H1 (cell line): ENCODE measurements around the gene PAX5. TPM values are rescaled to one million over a fixed set of nuclear protein-coding genes. Genes with fewer than 3 reads are reported as not detected.

ENCODE experiments used
- CTCF ChIA-PET: fragments of 300-600 bp; sonication (Branson Sonifier 250); formaldehyde crosslinking; loops from one replicate; lab custom pipeline; 2021; ENCODE audit not compliant: partially characterized antibody; lab: Charles Lee
- POLR2A ChIA-PET: fragments of 300-600 bp; sonication (Branson Sonifier 250); formaldehyde crosslinking; loops from one replicate; lab custom pipeline; 2021; ENCODE audit warnings: inconsistent platforms; ENCODE audit not compliant: partially characterized antibody; lab: Charles Lee
- DNase-seq, 2 experiments: peaks; one replicate each; pipeline versions ENCODE4 v3.0.0 to v3.0.0-alpha.2; 2010 to 2022; ENCODE audit warnings: low spot score in 2 of 2, low read depth in 1 of 2, mixed read lengths in 1 of 2
- FAIRE-seq: peaks from 2 replicates; lab custom pipeline; 2011; peaks lifted over from hg19 to GRCh38; lab: Jason Lieb, UNC
- H2AFZ ChIP-seq: 2 replicates; pipeline ENCODE4 v1.8.1; 2012; ENCODE audit warnings: low read length, inconsistent platforms
- H2AK5ac ChIP-seq: 2 replicates; pipeline ENCODE4 v1.6.1; 2013; ENCODE audit warnings: low read depth, low read length
- H2BK120ac ChIP-seq: replicated peaks from 2 replicates; pipeline ENCODE3; 2013; ENCODE audit warnings: low read depth, low read length, inconsistent platforms
- H2BK12ac ChIP-seq: 2 replicates; pipeline ENCODE4 v1.6.1; 2013; ENCODE audit warnings: low read depth, low read length
- H2BK15ac ChIP-seq: 2 replicates; pipeline ENCODE4 v1.6.1; 2013; ENCODE audit warnings: low read length
- H2BK20ac ChIP-seq: 2 replicates; pipeline ENCODE4 v1.6.1; 2013; ENCODE audit warnings: low read length
- H2BK5ac ChIP-seq: 2 replicates; pipeline ENCODE4 v1.6.1; 2013; ENCODE audit warnings: low read depth, low read length
- H3K14ac ChIP-seq: 2 replicates; pipeline ENCODE4 v1.6.1; 2013; ENCODE audit warnings: inconsistent platforms; ENCODE audit not compliant: insufficient read length
- H3K18ac ChIP-seq: 2 replicates; pipeline ENCODE4 v1.6.1; 2013; ENCODE audit warnings: low read length; ENCODE audit errors: extremely low read depth
- H3K23ac ChIP-seq: 2 replicates; pipeline ENCODE4 v1.6.1; 2013; ENCODE audit warnings: inconsistent platforms; ENCODE audit not compliant: insufficient read length
- H3K23me2 ChIP-seq: 2 replicates; pipeline ENCODE4 v1.6.1; 2013; ENCODE audit warnings: low read depth, low read length
- H3K27ac ChIP-seq: 2 replicates; pipeline ENCODE4 v1.6.1; 2011; ENCODE audit warnings: low read depth, low read length, inconsistent platforms
- H3K27me3 ChIP-seq, 4 experiments: replicated peaks in 1 of 4; 1 replicate in 1 of 4; 2 replicates in 3 of 4; pipeline versions ENCODE4 v1.6.1 to v1.8.1; 2011 to 2013; ENCODE audit warnings: low read length in 3 of 4, mild to moderate bottlenecking in 3 of 4, inconsistent platforms in 2 of 4, mixed read lengths in 2 of 4, moderate library complexity in 1 of 4; ENCODE audit not compliant: control insufficient read depth in 3 of 4, insufficient read depth in 3 of 4; ENCODE audit errors: extremely low read depth in 1 of 4
- H3K36me3 ChIP-seq, 4 experiments: 2 replicates each; pipeline versions ENCODE4 v1.6.1 to v1.8.1; 2011 to 2013; ENCODE audit warnings: mild to moderate bottlenecking in 4 of 4, low read length in 3 of 4, moderate library complexity in 2 of 4, control low read depth in 1 of 4, inconsistent platforms in 1 of 4; ENCODE audit not compliant: insufficient read depth in 4 of 4, control insufficient read depth in 2 of 4
- H3K4ac ChIP-seq: replicated peaks from 2 replicates; pipeline ENCODE3; 2013; ENCODE audit warnings: low read length, low read depth, mixed read lengths, inconsistent platforms; ENCODE audit not compliant: insufficient read length
- H3K4me1 ChIP-seq, 4 experiments: replicated peaks in 1 of 4; 1 replicate in 1 of 4; 2 replicates in 3 of 4; pipeline versions ENCODE4 v1.6.1 to v1.8.1; 2011 to 2013; ENCODE audit warnings: low read length in 3 of 4, inconsistent platforms in 2 of 4, mixed read lengths in 1 of 4; ENCODE audit not compliant: insufficient read depth in 4 of 4, control insufficient read depth in 3 of 4
- H3K4me2 ChIP-seq, 2 experiments: 2 replicates each; pipeline versions ENCODE4 v1.6.1 to v1.8.1; 2011 to 2013; ENCODE audit warnings: low read depth in 2 of 2, low read length in 2 of 2, control low read depth in 1 of 2, inconsistent platforms in 1 of 2, mild to moderate bottlenecking in 1 of 2; ENCODE audit not compliant: insufficient read depth in 1 of 2
- H3K4me3 ChIP-seq, 4 experiments: fragments of 200-600, 300-600 bp in 1 of 4; sonication (generic), shearing (Covaris generic), sonication (Bioruptor Twin) in 1 of 4; 2 replicates each; pipeline versions ENCODE4 v1.5.1 to v1.8.1; 2011 to 2016; ENCODE audit warnings: low read length in 4 of 4, low read depth in 3 of 4, control low read depth in 2 of 4, inconsistent platforms in 2 of 4, mild to moderate bottlenecking in 2 of 4, mixed read lengths in 1 of 4, moderate library complexity in 1 of 4; ENCODE audit not compliant: insufficient read depth in 2 of 4; ENCODE audit errors: extremely low read depth in 1 of 4
- H3K56ac ChIP-seq: replicated peaks from 2 replicates; pipeline ENCODE3; 2013; ENCODE audit warnings: low read depth, mild to moderate bottlenecking, mixed read lengths, low read length, inconsistent platforms; ENCODE audit not compliant: insufficient read length
- H3K79me1 ChIP-seq: 2 replicates; pipeline ENCODE4 v1.6.1; 2013; ENCODE audit warnings: low read depth, low read length, control low read depth
- H3K79me2 ChIP-seq, 2 experiments: 2 replicates each; pipeline versions ENCODE4 v1.6.1 to v1.8.1; 2012 to 2013; ENCODE audit warnings: low read length in 2 of 2, mild to moderate bottlenecking in 2 of 2, inconsistent platforms in 1 of 2; ENCODE audit not compliant: insufficient read depth in 2 of 2, control insufficient read depth in 1 of 2
- H3K9ac ChIP-seq, 4 experiments: replicated peaks in 1 of 4; 1 replicate in 1 of 4; 2 replicates in 3 of 4; pipeline versions ENCODE4 v1.6.1 to v1.8.1; 2011 to 2013; ENCODE audit warnings: low read depth in 3 of 4, low read length in 3 of 4, control low read depth in 2 of 4, mild to moderate bottlenecking in 2 of 4, moderate library complexity in 2 of 4, inconsistent platforms in 1 of 4; ENCODE audit errors: extremely low read depth in 1 of 4
- H3K9me3 ChIP-seq, 2 experiments: 2 replicates each; pipeline versions ENCODE4 v1.6.1 to v1.8.1; 2012 to 2013; ENCODE audit warnings: mild to moderate bottlenecking in 2 of 2, moderate library complexity in 2 of 2, control low read depth in 1 of 2, inconsistent platforms in 1 of 2, low read depth in 1 of 2, low read length in 1 of 2, mixed read lengths in 1 of 2; ENCODE audit not compliant: insufficient read depth in 2 of 2
- H4K20me1 ChIP-seq, 2 experiments: replicated peaks in 1 of 2; 2 replicates each; pipeline versions ENCODE3 to v1.8.1; 2011 to 2013; ENCODE audit warnings: inconsistent platforms in 2 of 2, low read length in 2 of 2, mild to moderate bottlenecking in 1 of 2; ENCODE audit not compliant: insufficient read depth in 2 of 2, control insufficient read depth in 1 of 2
- H4K5ac ChIP-seq: 2 replicates; pipeline ENCODE4 v1.6.1; 2013; ENCODE audit warnings: low read length, low read depth, mixed read lengths, inconsistent platforms; ENCODE audit not compliant: insufficient read length
- H4K8ac ChIP-seq: 2 replicates; pipeline ENCODE4 v1.8.0; 2013; ENCODE audit warnings: mild to moderate bottlenecking, moderate library complexity, low read length, inconsistent platforms; ENCODE audit not compliant: insufficient read depth; ENCODE audit errors: extremely low read depth
- H4K91ac ChIP-seq: replicated peaks from 2 replicates; pipeline ENCODE3; 2013; ENCODE audit warnings: low read length, mixed read lengths, inconsistent platforms; ENCODE audit not compliant: insufficient read length
- ATF3 ChIP-seq: IDR thresholded peaks from 2 replicates; pipeline ENCODE4 v1.6.1; 2011; ENCODE audit warnings: low read depth, mild to moderate bottlenecking, low read length; ENCODE audit not compliant: insufficient read depth
- BCL11A ChIP-seq, 2 experiments: IDR thresholded peaks; one replicate each; pipeline ENCODE4 v1.6.1; 2011; ENCODE audit warnings: low read depth in 2 of 2, low read length in 2 of 2, mild to moderate bottlenecking in 2 of 2
- CHD1 ChIP-seq: IDR thresholded peaks from 2 replicates; pipeline ENCODE4 v1.6.1; 2012; ENCODE audit warnings: low read depth, low read length, improper control_type of control experiment
- E2F6 ChIP-seq: IDR thresholded peaks from 2 replicates; pipeline ENCODE4 v1.6.1; 2012; ENCODE audit warnings: inconsistent platforms
- EP300 ChIP-seq, 2 experiments: IDR thresholded peaks; 1 replicate in 1 of 2; 2 replicates in 1 of 2; pipeline ENCODE4 v1.6.1; 2011 to 2012; ENCODE audit warnings: low read depth in 2 of 2, low read length in 2 of 2, mild to moderate bottlenecking in 2 of 2, borderline replicate concordance in 1 of 2, inconsistent platforms in 1 of 2, moderate library complexity in 1 of 2
- EZH2 ChIP-seq: fragments of 200-600 bp; sonication (generic); IDR thresholded peaks from 2 replicates; pipeline ENCODE4 v1.7.1; 2012; ENCODE audit warnings: low read depth, mild to moderate bottlenecking, moderate library complexity, low read length, inconsistent platforms; ENCODE audit not compliant: severe bottlenecking
- KDM1A ChIP-seq: fragments of 200-600, 300-600 bp; sonication (generic); IDR thresholded peaks from 2 replicates; pipeline ENCODE4 v1.7.1; 2016; ENCODE audit warnings: mild to moderate bottlenecking, low read length, borderline replicate concordance
- RAD21 ChIP-seq, 2 experiments: IDR thresholded peaks in 1 of 2; conservative IDR thresholded peaks in 1 of 2; 2 replicates each; pipeline ENCODE4 v1.6.1; 2011; ENCODE audit warnings: low read depth in 2 of 2, low read length in 2 of 2, improper control_type of control experiment in 1 of 2, inconsistent platforms in 1 of 2, mild to moderate bottlenecking in 1 of 2, moderate library complexity in 1 of 2
- RXRA ChIP-seq: IDR thresholded peaks from 2 replicates; pipeline ENCODE4 v1.6.1; 2011; ENCODE audit warnings: low read depth, mild to moderate bottlenecking, low read length, moderate library complexity; ENCODE audit not compliant: insufficient read depth
- SP2 ChIP-seq: IDR thresholded peaks from 2 replicates; pipeline ENCODE4 v1.6.1; 2012; ENCODE audit warnings: mild to moderate bottlenecking, low read length, inconsistent platforms
- TBP ChIP-seq: IDR thresholded peaks from 2 replicates; pipeline ENCODE4 v1.6.1; 2011; ENCODE audit warnings: low read depth, low read length, improper control_type of control experiment
- ZNF274 ChIP-seq: IDR thresholded peaks from 2 replicates; pipeline ENCODE4 v1.7.0; 2012; ENCODE audit warnings: low read length, borderline replicate concordance; ENCODE audit errors: extremely low read depth
- WGBS, 2 experiments: shearing (Covaris generic) in 1 of 2; methylation state at CpG; one replicate each; pipeline versions ENCODE4 v1.1.6 to v1.1.7; 2013 to 2015; ENCODE audit warnings: low lambda C conversion rate in 2 of 2, mixed read lengths in 2 of 2, inconsistent platforms in 1 of 2, low coverage in 1 of 2, missing lambda C conversion rate in 1 of 2; ENCODE audit not compliant: insufficient replicate concordance in 2 of 2, insufficient coverage in 1 of 2, insufficient read length in 1 of 2; ENCODE audit errors: extremely low coverage in 1 of 2, missing lambda C conversion rate in 1 of 2; 5-methylcytosine and 5-hydroxymethylcytosine counted together
- polyA plus RNA-seq, 7 experiments: library from polyadenylated mRNA; depleted of rRNA in 3 of 7; stranded (reverse) in 5 of 7; unstranded in 2 of 7; fragments of >200 nt in 5 of 7; fragments of 200-250 nt in 2 of 7; gene quantifications; 1 replicate in 5 of 7; 2 replicates in 1 of 7; 4 replicates in 1 of 7; pipeline versions ENCODE4 v1.2.1 to v1.2.3, GENCODE V29; 2011 to 2013; ENCODE audit warnings: missing spikeins in 2 of 7, mixed read lengths in 2 of 7
- total RNA-seq: library from RNA; stranded (reverse); fragmentation: NEBNext Ultra II Directional; extraction: Animal tissue kit (Norgen Biotek cat#: 25700); gene quantifications from 2 replicates; pipeline ENCODE4 v1.2.1, GENCODE V29; 2021

The PAX5 gene
- total and polyA plus RNA-seq, 2 of the 8 experiments (the other 6 are each of a cell fraction or from before 2014, with no cell fraction given): 0.29 to 0.43 TPM

- 89% methylated on average over 6 of the region's 6 CpGs; no CpG with 5 or more reads in 1 of the 2 experiments for WGBS, 2 experiments
- H3K23ac ChIP-seq: no peak overlapping the region
- TF ChIP-seq E2F6 (no peak), CHD1 (no peak), KDM1A (no peak), BCL11A (IDR thresholded peaks at IDR 0.05; ENCODE audit: low read depth in 2 of 2, low read length in 2 of 2) (no peak), ATF3 (no peak), EP300 (IDR thresholded peaks at IDR 0.05; ENCODE audit: borderline replicate concordance in 1 of 2, low read depth in 2 of 2, low read length in 2 of 2) (no peak), SP2 (no peak), EZH2 (no peak), TBP (no peak), ZNF274 (no peak), RAD21 (IDR thresholded peaks at IDR 0.05 in 1 of 2, conservative IDR thresholded peaks at IDR 0.05 in 1 of 2; ENCODE audit: low read depth in 2 of 2, low read length in 2 of 2) (no peak), RXRA (no peak)
Measured at GRCh38 chr9:36896296-36896695, 137.8 kb downstream of the PAX5 start.

More at GRCh38 chr9:36896296-36896695, 137.8 kb downstream of the PAX5 start:
- no peak overlapping the region for H4K8ac ChIP-seq
- H3K9ac ChIP-seq: no peak overlapping the region
- no peaks in the 10 kb centered on the region for H3K27me3 ChIP-seq
- H3K18ac ChIP-seq: no peak overlapping the region
- ChIA-PET CTCF (interaction anchor here (1.1 to 10.4 kb wide), 8 partner anchors 10 to 94 kb away, joined by 3 to 99 read pairs (median 8); no protein-coding TSS in a partner anchor), POLR2A (interaction anchor here (1.2 kb wide), 1 partner anchor 14 kb away, joined by 3 read pairs; no protein-coding TSS in a partner anchor)
- no peak overlapping the region for H2BK120ac ChIP-seq
- H2BK15ac ChIP-seq: no peak overlapping the region
- no peak overlapping the region for H3K4me3 ChIP-seq
- DNase-seq (no peak), FAIRE-seq (no peak)
- no peaks in the 10 kb centered on the region for H3K79me2 ChIP-seq
- no peak overlapping the region for H2BK20ac ChIP-seq
- H3K14ac ChIP-seq: no peak overlapping the region
- no peak overlapping the region for H4K5ac ChIP-seq
- H4K91ac ChIP-seq: no peak overlapping the region
- no peak overlapping the region for H3K27ac ChIP-seq
- no peak overlapping the region for H3K4me2 ChIP-seq
- H2AFZ ChIP-seq: no peak overlapping the region
- no peak overlapping the region for H3K56ac ChIP-seq
- no peaks in the 10 kb centered on the region for H3K23me2 ChIP-seq
- no peak overlapping the region for H2BK12ac ChIP-seq
- no peaks in the 10 kb centered on the region for H3K36me3 ChIP-seq
- H3K79me1 ChIP-seq: no peaks in the 10 kb centered on the region
- no peak overlapping the region for H2AK5ac ChIP-seq
- peaks cover 0 to 4% (median 0%) of the 10 kb centered on the region in 4 experiments; a peak in 3 of 7 replicates for H3K4me1 ChIP-seq
- no peaks in the 10 kb centered on the region for H4K20me1 ChIP-seq
- no peak overlapping the region for H3K4ac ChIP-seq
- H3K9me3 ChIP-seq: no peaks in the 10 kb centered on the region
- H2BK5ac ChIP-seq: no peak overlapping the region
